K562 (cell line): Measurements from ENCODE around the gene TEX261. TPM values are rescaled to one million over a fixed set of nuclear protein-coding genes. Genes with fewer than 3 reads are reported as not detected.

Source experiments
- ATAC-seq: fragments of 200-7000 bp; cut with Tn5 transposase; 3 replicates; pipeline ENCODE4 v1.9.1; 2020; ENCODE audit warnings: moderate library complexity
- BruUV-seq: library from RNA; stranded (reverse); fragments of 400-500 nt; replicated peaks from 2 replicates; lab custom pipeline; 2021; lab: Mats Ljungman, UMichigan
- CTCF ChIA-PET: fragments of 300-600 bp; formaldehyde crosslinking; extraction: SDS; loops from one replicate; lab custom pipeline; 2021; ENCODE audit warnings: low intra/inter-chr PET ratio; lab: Yijun Ruan, JAX
- POLR2A ChIA-PET: fragments of 300-600, 350-650 bp; sonication (Branson Sonifier 250); formaldehyde crosslinking; extraction: SDS; loops from one replicate; lab custom pipeline; 2021; ENCODE audit warnings: antibody characterized with exemption, inconsistent platforms; lab: Yijun Ruan, JAX
- DNase-seq, 4 experiments: peaks; one replicate each; pipeline versions ENCODE4 v3.0.0 to v3.0.0-alpha.2; 2011 to 2018; ENCODE audit warnings: low spot score in 3 of 4, mixed read lengths in 3 of 4; ENCODE audit errors: extremely low read depth in 1 of 4
- FAIRE-seq: peaks from 2 replicates; lab custom pipeline; 2011; peaks lifted over from hg19 to GRCh38; lab: Jason Lieb, UNC
- H2AFZ ChIP-seq: 2 replicates; pipeline ENCODE4 v1.6.0; 2011; ENCODE audit warnings: low read depth, low read length, control low read depth, inconsistent platforms
- H3K27ac ChIP-seq: fragments of 200-600 bp; 3 replicates; pipeline ENCODE4 v1.8.0; 2011; ENCODE audit warnings: low read depth, mild to moderate bottlenecking, control low read depth, inconsistent platforms, low read length, moderate library complexity, mixed read lengths; ENCODE audit errors: extremely low read depth
- H3K27me3 ChIP-seq, 2 experiments: fragments of 300-600 bp in 1 of 2; 2 replicates in 1 of 2; 3 replicates in 1 of 2; pipeline versions ENCODE4 v1.6.0 to v1.8.0; 2011; ENCODE audit warnings: inconsistent platforms in 2 of 2, low read length in 2 of 2, mild to moderate bottlenecking in 1 of 2, mixed read lengths in 1 of 2, moderate library complexity in 1 of 2; ENCODE audit not compliant: control insufficient read depth in 2 of 2, insufficient read depth in 2 of 2
- H3K36me3 ChIP-seq: fragments of 300-600 bp; 3 replicates; pipeline ENCODE4 v1.8.0; 2011; ENCODE audit warnings: mild to moderate bottlenecking, low read length, inconsistent platforms; ENCODE audit not compliant: control insufficient read depth, insufficient read depth
- H3K4me1 ChIP-seq, 2 experiments: fragments of 200-600 bp in 1 of 2; replicated peaks in 1 of 2; 2 replicates in 1 of 2; 3 replicates in 1 of 2; pipeline versions ENCODE4 v1.5.1 to v1.8.0; 2011; ENCODE audit warnings: inconsistent platforms in 2 of 2, low read length in 2 of 2, mild to moderate bottlenecking in 1 of 2, mixed read lengths in 1 of 2, moderate library complexity in 1 of 2; ENCODE audit not compliant: control insufficient read depth in 2 of 2, insufficient read depth in 2 of 2
- H3K4me2 ChIP-seq: 2 replicates; pipeline ENCODE4 v1.6.1; 2011; ENCODE audit warnings: low read length, control low read depth, inconsistent platforms, mixed read lengths; ENCODE audit not compliant: insufficient read depth
- H3K4me3 ChIP-seq: fragments of 200-600 bp; sonication (generic), shearing (Covaris generic); 2 replicates; pipeline ENCODE4 v1.5.1; 2016; ENCODE audit warnings: control low read depth, inconsistent platforms
- H3K79me2 ChIP-seq: fragments of 200-600 bp; 3 replicates; pipeline ENCODE4 v1.8.0; 2011; ENCODE audit warnings: low read length, inconsistent platforms; ENCODE audit not compliant: control insufficient read depth, insufficient read depth
- H3K9ac ChIP-seq, 2 experiments: 2 replicates each; pipeline versions ENCODE4 v1.6.0 to v1.6.1; 2011; ENCODE audit warnings: low read depth in 2 of 2, low read length in 2 of 2, control low read depth in 1 of 2, inconsistent platforms in 1 of 2, mild to moderate bottlenecking in 1 of 2, mixed read lengths in 1 of 2; ENCODE audit not compliant: insufficient read depth in 1 of 2
- H3K9me1 ChIP-seq: one replicate; pipeline ENCODE4 v1.6.0; 2011; ENCODE audit warnings: inconsistent platforms, mild to moderate bottlenecking, low read length, moderate library complexity; ENCODE audit not compliant: control insufficient read depth, insufficient read depth
- H3K9me3 ChIP-seq: replicated peaks from 2 replicates; pipeline ENCODE4 v1.5.1; 2011; ENCODE audit warnings: low read depth, low read length, inconsistent platforms; ENCODE audit not compliant: control insufficient read depth, insufficient read depth
- H4K20me1 ChIP-seq: replicated peaks from 2 replicates; pipeline ENCODE4 v1.6.1; 2011; ENCODE audit warnings: low read length, inconsistent platforms, mixed read lengths; ENCODE audit not compliant: control insufficient read depth, insufficient read depth
- ARID3A ChIP-seq: IDR thresholded peaks from 2 replicates; pipeline ENCODE4 v1.6.1; 2012; ENCODE audit warnings: low read depth, low read length, improper control_type of control experiment, borderline replicate concordance
- HNRNPL ChIP-seq: fragments of 200-400 bp; formaldehyde crosslinking; IDR thresholded peaks from 2 replicates; pipeline ENCODE4 v1.6.1; 2017; ENCODE audit warnings: low read depth, mild to moderate bottlenecking, low read length
- JUNB ChIP-seq: fragments of 450-650 bp; formaldehyde crosslinking; conservative IDR thresholded peaks from 2 replicates; pipeline ENCODE4 v1.4.0; 2020; ENCODE audit warnings: mild to moderate bottlenecking
- LEF1 ChIP-seq: fragments of 450-650 bp; IDR thresholded peaks from 2 replicates; pipeline ENCODE4 v1.6.1; 2016; ENCODE audit warnings: mild to moderate bottlenecking
- NCOA4 ChIP-seq: fragments of 450-650 bp; IDR thresholded peaks from 2 replicates; pipeline ENCODE4 v1.6.1; 2018; ENCODE audit warnings: mild to moderate bottlenecking; ENCODE audit not compliant: partially characterized antibody
- PBX2 ChIP-seq, 2 experiments: IDR thresholded peaks in 1 of 2; conservative IDR thresholded peaks in 1 of 2; 2 replicates each; pipeline ENCODE4 v1.6.1; 2016; ENCODE audit warnings: low read depth in 2 of 2, mild to moderate bottlenecking in 1 of 2, missing compliant biosample characterization in 1 of 2, missing genetic modification characterization in 1 of 2, moderate library complexity in 1 of 2
- POLR2B ChIP-seq: fragments of 450-650 bp; IDR thresholded peaks from 2 replicates; pipeline ENCODE4 v1.6.1; 2018; ENCODE audit warnings: low read depth; ENCODE audit not compliant: partially characterized antibody
- POLR3A ChIP-seq: IDR thresholded peaks from 2 replicates; pipeline ENCODE4 v1.6.1; 2011; ENCODE audit warnings: borderline replicate concordance, mild to moderate bottlenecking, moderate library complexity; ENCODE audit not compliant: insufficient read length, insufficient read depth; ENCODE audit errors: extremely low read depth
- PTBP1 ChIP-seq: fragments of 200-400 bp; formaldehyde crosslinking; IDR thresholded peaks from 2 replicates; pipeline ENCODE4 v1.6.1; 2017; ENCODE audit warnings: low read depth, low read length
- RBFOX2 ChIP-seq: fragments of 200-400 bp; formaldehyde crosslinking; IDR thresholded peaks from 2 replicates; pipeline ENCODE4 v1.6.1; 2017; ENCODE audit warnings: low read depth, mild to moderate bottlenecking, low read length, moderate library complexity
- RCOR1 ChIP-seq, 2 experiments: IDR thresholded peaks; 2 replicates each; pipeline ENCODE4 v1.6.1; 2012; ENCODE audit warnings: low read depth in 2 of 2, low read length in 2 of 2, borderline replicate concordance in 1 of 2, improper control_type of control experiment in 1 of 2
- SAFB2 ChIP-seq: fragments of 200-400 bp; formaldehyde crosslinking; IDR thresholded peaks from 2 replicates; pipeline ENCODE4 v1.6.1; 2018; ENCODE audit warnings: borderline replicate concordance, low read length, low read depth, moderate library complexity; ENCODE audit not compliant: severe bottlenecking
- SMARCC2 ChIP-seq: fragments of 450-650 bp; IDR thresholded peaks from 2 replicates; pipeline ENCODE4 v1.6.1; 2017; ENCODE audit warnings: antibody characterized with exemption, moderate library complexity, mild to moderate bottlenecking, low read depth
- SMARCE1 ChIP-seq: fragments of 450-650 bp; IDR thresholded peaks from 2 replicates; pipeline ENCODE4 v1.7.1; 2016; ENCODE audit warnings: mild to moderate bottlenecking
- SNIP1 ChIP-seq: fragments of 450-650 bp; IDR thresholded peaks from 2 replicates; pipeline ENCODE4 v1.7.1; 2017; ENCODE audit warnings: low read depth, mild to moderate bottlenecking
- TCF15 ChIP-seq: fragments of 250-450 bp; sonication (Bioruptor Pico); IDR thresholded peaks from 2 replicates; pipeline ENCODE4 v1.8.0; 2022; ENCODE audit warnings: moderate library complexity, mild to moderate bottlenecking, inconsistent platforms
- ZNF121 ChIP-seq: sonication (generic); formaldehyde crosslinking; conservative IDR thresholded peaks from 2 replicates; pipeline ENCODE4 v1.8.0; 2022; ENCODE audit warnings: missing genetic modification reagents
- ZNF217 ChIP-seq: sonication (generic); formaldehyde crosslinking; IDR thresholded peaks from 2 replicates; pipeline ENCODE4 v1.8.0; 2022; ENCODE audit warnings: mild to moderate bottlenecking, missing genetic modification reagents
- WGBS: fragments of 100-300 bp; shearing (Covaris generic); methylation state at CpG from one replicate; pipeline ENCODE4 v1.1.6; 2016; ENCODE audit warnings: low coverage, mixed read lengths; ENCODE audit not compliant: insufficient coverage; ENCODE audit errors: missing lambda C conversion rate; 5-methylcytosine and 5-hydroxymethylcytosine counted together
- in situ Hi-C: fragments of 300-500 bp; cut with MboI; formaldehyde crosslinking; loops from 4 replicates; pipeline ENCODE4 v1.15.0; 2018; ENCODE audit warnings: inconsistent platforms, mixed read lengths
- intact Hi-C: fragments of 100-400 bp; cut with micrococcal nuclease; formaldehyde crosslinking; loops from 2 replicates; pipeline ENCODE4 v1.14.2; 2022
- polyA plus RNA-seq, 8 experiments: library from polyadenylated mRNA; depleted of rRNA in 4 of 8; stranded (reverse) in 5 of 8; unstranded in 3 of 8; fragments of >200 nt; fragmentation: Nextera tagmentation in 2 of 8; fragmentation: Illumina TruSeq in 1 of 8; extraction: Ambion mirVana in 2 of 8; extraction: Trizol in 1 of 8; gene quantifications; 2 replicates each; pipeline versions ENCODE4 v1.2.1 to v1.2.3, GENCODE V29; 2011 to 2014; ENCODE audit warnings: inconsistent platforms in 1 of 8, missing spikeins in 1 of 8
- total RNA-seq, 7 experiments: library from RNA; depleted of rRNA in 6 of 7; stranded (reverse); fragments of >200 nt in 6 of 7; fragmentation: Illumina TruSeq in 2 of 7; extraction: Trizol in 2 of 7; gene quantifications; 2 replicates each; pipeline versions ENCODE4 v1.2.1 to v1.2.3, GENCODE V29; 2011 to 2021; ENCODE audit warnings: low replicate concordance in 1 of 7

Gene TEX261
- total and polyA plus RNA-seq, 9 of the 15 experiments (the other 6 are each of a cell fraction or from before 2014, with no cell fraction given): 11.9 to 110 (median 51.9) TPM

- DNase-seq: no peak
- WGBS: 4% methylated on average over 12 of the region's 12 CpGs
- no peak overlapping the region for H3K4me2 ChIP-seq
- no peak overlapping the region for H3K9ac ChIP-seq
- CTCF ChIA-PET: no interaction called here
- no peak overlapping the region for H2AFZ ChIP-seq
- no peak overlapping the region for H3K4me3 ChIP-seq
- no peaks in the 10 kb centered on the region for H3K9me1 ChIP-seq
- POLR2A ChIA-PET: interaction anchor here (0.6 to 0.7 kb wide), 2 partner anchors 13 to 14 kb away, joined by 3 to 5 read pairs; no protein-coding TSS in a partner anchor
- FAIRE-seq: no peak
- no peaks in the 10 kb centered on the region for H3K79me2 ChIP-seq
- H3K9me3 ChIP-seq: no peaks in the 10 kb centered on the region
- intact Hi-C loops (no loop called here), in situ Hi-C loops (no loop called here)
- peaks cover 6 to 65% of the 10 kb centered on the region in 2 experiments; a peak in 3 of 5 replicates for H3K27me3 ChIP-seq
- peaks cover 0 to 14% of the 10 kb centered on the region in 2 experiments; a peak in 3 of 5 replicates for H3K4me1 ChIP-seq
- ATAC-seq: no peak
- H4K20me1 ChIP-seq: no peaks in the 10 kb centered on the region; the same call in none of the 2 replicates
- H3K36me3 ChIP-seq: no peaks in the 10 kb centered on the region
- no TSS peak for BruUV-seq
- H3K27ac ChIP-seq: no peak overlapping the region
- TF ChIP-seq HNRNPL (no peak), ARID3A (no peak), TCF15 (CRISPR knock-in tag) (no peak), RBFOX2 (no peak), LEF1 (no peak), POLR2B (no peak), SMARCC2 (no peak), JUNB (CRISPR knock-in tag) (no peak), ZNF217 (no peak), SMARCE1 (no peak), ZNF121 (no peak), PBX2 (CRISPR knock-in tag; IDR thresholded peaks at IDR 0.05; ENCODE audit: low read depth) (no peak), PBX2 (tag; conservative IDR thresholded peaks at IDR 0.05; ENCODE audit: low read depth) (no peak), RCOR1 (IDR thresholded peaks at IDR 0.05; ENCODE audit: borderline replicate concordance in 1 of 2, low read depth in 2 of 2, low read length in 2 of 2) (no peak), SAFB2 (no peak), POLR3A (no peak), PTBP1 (no peak), SNIP1 (no peak), NCOA4 (no peak)
These were observed 32.3 kb downstream of the TEX261 start for GRCh38 chr2:70962211-70962884.
